Inflammatory macrophage (primary cell): ENCODE results near the gene GRAP2.
A peak's percentile ranks its signal among the peaks of the same experiment; 100 is the strongest.
"Not testable (repeated sequence)": the region's sequence is repeated elsewhere in the genome, so short reads cannot be mapped to it uniquely, and the experiment has no call there.

Source experiments
- DNase-seq, 2 donors: peaks; one replicate each; pipeline ENCODE4 v3.0.0-alpha.2; 2020 to 2022

The GRAP2 gene

GRCh38 chr22:39967996-39968972 is 67.4 kb downstream of the GRAP2 start:
- DNase-seq: no peak

- DNase-seq: no peak
Measured at GRCh38 chr22:39970742-39971141, 69.9 kb downstream of the GRAP2 start.

GRCh38 chr22:39972641-39973040 is 71.8 kb downstream of the GRAP2 start:
- DNase-seq: no peak

- no peak for DNase-seq
Measured at GRCh38 chr22:39973656-39974055, 72.8 kb downstream of the GRAP2 start.

GRCh38 chr22:39974065-39974464 is 73.2 kb downstream of the GRAP2 start:
- DNase-seq: no peak

GRCh38 chr22:39979048-39979447 is 78.2 kb downstream of the GRAP2 start:
- DNase-seq: no peak

- DNase-seq: no peak
Measured at GRCh38 chr22:39979458-39979857, 78.6 kb downstream of the GRAP2 start.

GRCh38 chr22:39980596-39980995 is 79.7 kb downstream of the GRAP2 start:
- no peak for DNase-seq

GRCh38 chr22:39983346-39983745 is 82.5 kb downstream of the GRAP2 start:
- DNase-seq: no peak

- no peak for DNase-seq
Measured at GRCh38 chr22:39984006-39984405, 83.1 kb downstream of the GRAP2 start.

GRCh38 chr22:39984746-39985145 is 83.9 kb downstream of the GRAP2 start:
- no peak for DNase-seq

- no peak for DNase-seq
Measured at GRCh38 chr22:39985383-39986035, 84.6 kb downstream of the GRAP2 start.

- no peak for DNase-seq
Measured at GRCh38 chr22:39988386-39989114, 87.7 kb downstream of the GRAP2 start.

GRCh38 chr22:39989633-39990032 is 88.7 kb downstream of the GRAP2 start:
- DNase-seq: no peak

GRCh38 chr22:39990686-39991085 is 89.8 kb downstream of the GRAP2 start:
- DNase-seq: no peak

- no peak for DNase-seq
Measured at GRCh38 chr22:39991159-39991860, 90.4 kb downstream of the GRAP2 start.

- DNase-seq: no peak
Measured at GRCh38 chr22:39992088-39992826, 91.4 kb downstream of the GRAP2 start.

- DNase-seq: not testable (repeated sequence)
Measured at GRCh38 chr22:39992894-39993293, 92.0 kb downstream of the GRAP2 start.

GRCh38 chr22:39994041-39994565 is 93.2 kb downstream of the GRAP2 start:
- no peak for DNase-seq

GRCh38 chr22:39994566-39995392 is 93.9 kb downstream of the GRAP2 start, which contains the start of gene FAM83F:
Gene FAM83F (plus strand): TSS chr22:39994954. CDS start chr22:39995043, 89 bp downstream.
- DNase-seq: peak; percentile 21 to 43
